ENCODE measurements around the gene SOD2.

- TF ChIP-seq HBP1 (CRISPR knock-in tag; IDR thresholded peaks at IDR 0.05; ENCODE audit: low read depth), result no peak
- TF ChIP-seq ZNF367 (CRISPR knock-in tag; IDR thresholded peaks at IDR 0.05; ENCODE audit: borderline replicate concordance), result no peak
- no peak for TF ChIP-seq JDP2 (CRISPR knock-in tag; IDR thresholded peaks at IDR 0.05; ENCODE audit: borderline replicate concordance)
- TF ChIP-seq EP300 (IDR thresholded peaks at IDR 0.05; ENCODE audit: low read depth in 2 of 2, low read length in 2 of 2), result no peak
- no peak for TF ChIP-seq EP300 (CRISPR knock-in tag; IDR thresholded peaks at IDR 0.05; ENCODE audit: borderline replicate concordance)
- TF ChIP-seq JUND (CRISPR knock-in tag; IDR thresholded peaks at IDR 0.05), result no peak
Measured at GRCh38 chr6:159728531-159728964, 35.5 kb upstream of the SOD2 start.
